ENCODE measurements around the gene PLA2G4A.

PLA2G4A gene

DNA sequence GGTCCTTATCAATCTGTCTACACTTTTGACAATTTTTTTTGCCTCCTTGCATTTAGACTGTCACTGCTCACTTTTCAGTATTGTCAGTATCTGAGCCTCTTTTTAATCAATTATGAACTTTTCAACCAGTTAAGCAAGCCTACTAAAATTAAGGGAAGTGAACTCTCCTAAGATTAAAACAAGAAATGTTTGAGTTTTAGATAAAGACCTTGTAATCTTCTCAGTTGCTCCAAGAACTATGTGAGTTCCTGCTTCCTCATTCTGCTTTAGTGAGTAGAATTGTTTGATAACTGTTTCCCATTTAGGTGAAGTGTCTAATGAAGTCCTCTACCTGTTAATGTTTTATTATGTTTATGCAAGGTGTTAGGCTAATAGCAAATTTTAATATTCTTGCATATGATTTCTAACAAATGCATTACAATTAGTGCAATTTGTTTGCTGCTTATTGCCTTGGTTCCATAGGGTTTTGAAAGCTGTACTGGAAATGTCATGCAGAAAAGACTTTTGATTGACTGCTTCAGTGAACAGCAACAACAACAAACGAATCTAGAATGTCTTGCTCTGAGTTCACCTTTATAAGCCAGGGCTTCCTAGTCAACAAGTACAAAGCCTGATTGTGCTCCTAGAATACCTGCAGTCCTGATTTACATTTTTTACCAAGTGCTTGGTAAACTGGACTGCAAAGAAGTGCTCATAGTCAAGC is 40.9 kb downstream of the PLA2G4A start:
- Mint-ChIP-seq H3K36me3 (ENCODE audit: low read depth) (no peaks in the 10 kb centered on the region), H3K4me3 (no peak overlapping the region), H3K4me1 (no peaks in the 10 kb centered on the region), H3K27ac (no peak overlapping the region), H3K9me3 (no peaks in the 10 kb centered on the region), H3K27me3 (ENCODE audit: low read depth) (no peaks in the 10 kb centered on the region)
- TF ChIP-seq, protein P1, sequence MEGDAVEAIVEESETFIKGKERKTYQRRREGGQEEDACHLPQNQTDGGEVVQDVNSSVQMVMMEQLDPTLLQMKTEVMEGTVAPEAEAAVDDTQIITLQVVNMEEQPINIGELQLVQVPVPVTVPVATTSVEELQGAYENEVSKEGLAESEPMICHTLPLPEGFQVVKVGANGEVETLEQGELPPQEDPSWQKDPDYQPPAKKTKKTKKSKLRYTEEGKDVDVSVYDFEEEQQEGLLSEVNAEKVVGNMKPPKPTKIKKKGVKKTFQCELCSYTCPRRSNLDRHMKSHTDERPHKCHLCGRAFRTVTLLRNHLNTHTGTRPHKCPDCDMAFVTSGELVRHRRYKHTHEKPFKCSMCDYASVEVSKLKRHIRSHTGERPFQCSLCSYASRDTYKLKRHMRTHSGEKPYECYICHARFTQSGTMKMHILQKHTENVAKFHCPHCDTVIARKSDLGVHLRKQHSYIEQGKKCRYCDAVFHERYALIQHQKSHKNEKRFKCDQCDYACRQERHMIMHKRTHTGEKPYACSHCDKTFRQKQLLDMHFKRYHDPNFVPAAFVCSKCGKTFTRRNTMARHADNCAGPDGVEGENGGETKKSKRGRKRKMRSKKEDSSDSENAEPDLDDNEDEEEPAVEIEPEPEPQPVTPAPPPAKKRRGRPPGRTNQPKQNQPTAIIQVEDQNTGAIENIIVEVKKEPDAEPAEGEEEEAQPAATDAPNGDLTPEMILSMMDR (IDR thresholded peaks at IDR 0.05; ENCODE audit: unreplicated experiment in 3 of 3): no peak

DNA sequence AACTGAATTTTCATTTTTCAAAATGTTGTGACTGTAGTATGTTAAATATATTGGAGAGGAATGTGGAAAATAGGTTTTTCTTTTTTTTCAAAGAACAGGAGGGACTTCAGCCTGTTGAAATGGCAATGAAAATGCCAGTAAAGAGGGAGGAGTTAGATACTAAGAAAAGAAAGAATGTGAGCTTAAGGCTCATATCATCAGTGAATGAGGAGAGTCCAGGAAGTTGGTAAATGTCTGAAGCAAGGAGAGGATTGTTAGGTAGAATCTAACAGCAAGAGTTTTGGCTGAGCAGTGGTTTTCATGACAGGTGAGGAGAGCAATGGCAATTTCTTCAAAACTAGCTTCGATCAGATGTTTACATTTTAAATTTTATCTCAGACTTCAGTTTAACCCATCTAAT is 43.0 kb downstream of the PLA2G4A start:
- no peaks in the 10 kb centered on the region for H3K27me3 Mint-ChIP-seq (ENCODE audit: low read depth)
- no peaks in the 10 kb centered on the region for H3K9me3 Mint-ChIP-seq
- no peaks in the 10 kb centered on the region for H3K36me3 Mint-ChIP-seq (ENCODE audit: low read depth)
- TF ChIP-seq, protein P1 (IDR thresholded peaks at IDR 0.05; ENCODE audit: unreplicated experiment in 3 of 3): no peak
- H3K4me3 Mint-ChIP-seq: no peak overlapping the region
- H3K27ac Mint-ChIP-seq: no peak overlapping the region
- no peaks in the 10 kb centered on the region for H3K4me1 Mint-ChIP-seq

DNA sequence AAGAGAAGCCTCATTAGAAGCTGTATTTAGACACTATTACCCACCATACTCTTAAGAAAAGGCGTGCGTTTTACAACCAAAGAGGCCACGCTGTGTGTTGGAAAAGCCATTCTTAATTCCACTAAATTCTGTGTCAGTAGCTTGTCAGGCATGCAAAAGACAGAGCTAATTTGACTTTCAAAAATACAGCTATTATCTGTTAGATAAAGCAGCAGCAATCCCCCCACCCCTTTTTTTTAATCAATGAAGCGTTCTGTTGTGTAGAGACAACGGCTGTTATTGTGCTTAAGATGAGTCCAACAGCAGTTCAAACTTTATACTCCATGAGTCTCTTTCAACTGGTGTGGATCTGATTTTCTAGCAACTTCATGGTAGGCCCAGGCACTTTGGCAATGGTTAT is 43.5 kb downstream of the PLA2G4A start:
- Mint-ChIP-seq H3K4me1 (no peaks in the 10 kb centered on the region), H3K27me3 (ENCODE audit: low read depth) (no peaks in the 10 kb centered on the region), H3K27ac (no peak overlapping the region), H3K9me3 (no peaks in the 10 kb centered on the region), H3K36me3 (ENCODE audit: low read depth) (no peaks in the 10 kb centered on the region), H3K4me3 (no peak overlapping the region)
- TF ChIP-seq, protein P1 (IDR thresholded peaks at IDR 0.05; ENCODE audit: unreplicated experiment in 3 of 3): no peak

DNA sequence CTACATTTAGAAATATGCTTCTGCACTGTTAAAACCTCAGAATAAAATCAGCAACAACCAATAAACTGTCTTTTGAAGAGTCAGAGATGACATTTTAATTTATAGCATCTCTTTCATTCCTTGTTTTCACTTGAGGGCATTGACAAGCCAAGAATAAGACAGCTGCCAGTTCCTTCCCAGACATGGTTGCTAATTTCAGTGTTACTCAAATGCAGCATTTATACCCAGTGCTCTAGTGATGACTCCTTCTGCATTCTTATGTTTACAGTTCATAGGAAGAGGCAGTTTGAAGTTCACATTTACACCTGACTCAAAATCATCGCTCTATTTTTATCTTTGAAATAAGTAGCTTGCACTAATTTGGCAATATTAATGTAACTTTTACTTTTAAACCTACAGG is 44.9 kb downstream of the PLA2G4A start:
- Mint-ChIP-seq H3K4me3 (no peak overlapping the region), H3K36me3 (ENCODE audit: low read depth) (no peaks in the 10 kb centered on the region), H3K27me3 (ENCODE audit: low read depth) (no peaks in the 10 kb centered on the region), H3K9me3 (no peaks in the 10 kb centered on the region), H3K4me1 (no peaks in the 10 kb centered on the region), H3K27ac (no peak overlapping the region)
- TF ChIP-seq, protein P1 (IDR thresholded peaks at IDR 0.05; ENCODE audit: unreplicated experiment in 3 of 3): no peak

DNA sequence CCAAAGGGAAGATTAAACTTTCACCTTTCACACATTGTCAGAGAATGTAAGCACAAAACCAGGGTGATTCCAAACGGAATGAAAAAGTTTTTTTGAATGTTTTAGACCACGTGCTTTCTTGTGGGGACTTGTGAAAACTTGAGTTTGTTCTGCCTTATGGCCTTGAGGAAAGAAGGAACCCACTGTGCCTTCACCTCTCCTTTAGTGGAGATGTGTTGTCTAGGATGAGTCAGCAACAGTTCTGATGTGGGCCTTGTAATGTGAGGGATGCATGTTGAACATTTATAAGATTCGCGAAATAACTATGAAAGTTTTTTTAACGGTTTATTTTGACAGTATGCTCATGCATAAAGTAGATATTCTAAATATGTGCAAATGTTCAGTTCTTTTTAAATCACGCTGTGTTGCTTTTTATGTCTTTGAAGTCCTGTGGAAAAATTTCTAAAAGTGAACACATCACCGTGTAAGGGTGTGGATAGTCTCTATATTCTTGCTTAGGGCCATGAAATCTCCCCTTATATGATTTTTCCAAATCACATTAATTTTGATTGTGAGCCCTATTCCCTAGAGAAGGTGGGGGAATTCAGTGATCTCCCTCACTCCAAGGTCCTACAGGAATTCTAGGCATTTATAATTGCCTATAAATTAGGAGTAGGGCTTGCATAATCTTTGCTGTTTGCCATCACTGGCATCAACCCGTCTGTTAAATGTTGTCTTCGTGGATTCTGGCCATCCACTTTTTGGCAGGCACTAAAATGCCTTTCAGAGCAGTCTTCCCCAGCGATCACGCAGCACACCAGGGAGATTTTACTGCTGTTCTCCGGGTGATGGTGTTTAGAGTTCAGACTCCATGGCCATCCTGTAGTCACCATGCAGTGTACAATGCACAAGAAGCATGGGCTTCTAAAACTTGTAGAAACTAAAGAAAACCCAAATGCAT is 47.4 kb downstream of the PLA2G4A start:
- Mint-ChIP-seq H3K27me3 (ENCODE audit: low read depth) (no peaks in the 10 kb centered on the region), H3K4me3 (no peak overlapping the region), H3K36me3 (ENCODE audit: low read depth) (no peaks in the 10 kb centered on the region), H3K4me1 (no peaks in the 10 kb centered on the region), H3K27ac (no peak overlapping the region), H3K9me3 (no peaks in the 10 kb centered on the region)
- TF ChIP-seq, protein P1 (IDR thresholded peaks at IDR 0.05; ENCODE audit: unreplicated experiment in 3 of 3): no peak
